Ammon's horn (tissue), 1 donor: ENCODE measurements around the gene BLOC1S5.
"Not testable (repeated sequence)": the region's sequence is repeated elsewhere in the genome, so short reads cannot be mapped to it uniquely, and the experiment has no call there.

Experiments
- DNase-seq: peaks from one replicate; pipeline ENCODE4 v3.0.0-alpha.2; 2016; ENCODE audit warnings: low spot score

The BLOC1S5 gene

DNA sequence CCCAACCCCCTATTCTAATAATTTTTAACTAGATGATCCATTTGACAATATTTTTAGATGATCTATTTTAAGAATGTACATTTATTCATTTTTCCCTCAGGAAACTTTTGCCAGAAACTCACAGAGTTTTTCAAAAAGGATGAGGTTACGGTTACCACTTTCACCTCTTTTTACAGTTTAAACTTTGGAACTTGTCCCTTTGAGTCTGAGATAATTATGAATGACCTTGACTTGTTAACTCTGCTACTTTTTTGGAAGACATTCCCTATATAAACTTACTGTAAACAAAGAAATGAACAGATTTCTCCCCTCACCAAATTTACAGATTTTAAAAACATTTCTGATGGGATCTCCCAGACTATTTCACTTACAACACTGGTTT lies 18.4 kb upstream of the BLOC1S5 start:
- no peak for DNase-seq

DNA sequence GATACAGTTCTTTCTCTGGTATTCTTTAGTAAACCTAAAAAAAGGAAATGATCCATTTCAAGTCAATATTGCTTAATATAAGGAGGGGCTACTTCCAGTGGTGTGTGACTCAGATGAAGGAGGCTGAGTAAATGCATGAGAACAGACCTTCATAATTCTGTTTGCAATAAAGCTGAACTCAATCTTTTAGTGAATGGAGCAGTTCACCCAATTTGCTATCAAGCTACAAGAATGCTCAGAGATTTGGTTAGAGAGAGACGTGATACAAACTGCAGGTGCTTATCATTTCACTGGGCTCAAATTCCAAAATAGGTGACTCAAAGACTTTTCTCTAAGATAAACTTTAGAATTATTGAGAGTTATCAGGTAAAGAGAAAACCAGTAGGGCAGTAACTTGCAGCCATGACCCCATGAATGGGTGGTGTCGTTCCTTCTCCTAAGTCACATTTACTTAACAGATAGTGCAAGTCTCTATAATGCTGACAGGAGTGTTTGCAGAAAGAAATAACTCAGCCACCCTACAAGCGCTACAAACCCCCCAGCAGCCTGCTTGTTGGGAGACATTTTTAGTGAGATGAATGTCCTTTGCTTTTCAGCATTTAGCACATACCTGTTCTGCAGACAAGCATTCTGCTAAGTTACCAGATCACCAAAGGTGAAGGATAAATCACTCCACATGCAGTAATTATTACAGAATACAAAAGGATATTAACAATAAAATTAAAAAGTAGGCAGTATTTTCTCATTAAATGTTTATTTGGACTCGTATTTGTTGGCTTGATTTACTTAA lies 16.4 kb upstream of the BLOC1S5 start:
- no peak for DNase-seq

DNA sequence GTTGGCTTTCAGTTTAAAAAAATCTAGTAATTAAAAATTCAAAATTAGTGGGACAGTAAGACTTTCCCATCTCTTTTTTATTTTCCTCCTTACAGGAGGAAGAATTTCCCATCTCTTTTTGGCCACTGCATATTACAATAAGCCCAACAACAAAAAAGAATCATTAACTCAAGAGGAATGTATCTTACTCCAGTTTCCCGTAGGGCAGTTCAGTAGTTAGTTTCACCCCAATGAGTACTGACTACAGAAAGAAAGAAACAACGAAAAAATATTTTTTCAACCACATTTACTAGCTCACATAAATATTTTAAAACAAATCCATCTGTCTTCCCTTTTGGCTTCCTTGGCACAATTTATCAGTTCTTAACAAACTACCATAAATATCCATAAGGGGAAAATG lies 14.9 kb upstream of the BLOC1S5 start:
- DNase-seq = no peak

DNA sequence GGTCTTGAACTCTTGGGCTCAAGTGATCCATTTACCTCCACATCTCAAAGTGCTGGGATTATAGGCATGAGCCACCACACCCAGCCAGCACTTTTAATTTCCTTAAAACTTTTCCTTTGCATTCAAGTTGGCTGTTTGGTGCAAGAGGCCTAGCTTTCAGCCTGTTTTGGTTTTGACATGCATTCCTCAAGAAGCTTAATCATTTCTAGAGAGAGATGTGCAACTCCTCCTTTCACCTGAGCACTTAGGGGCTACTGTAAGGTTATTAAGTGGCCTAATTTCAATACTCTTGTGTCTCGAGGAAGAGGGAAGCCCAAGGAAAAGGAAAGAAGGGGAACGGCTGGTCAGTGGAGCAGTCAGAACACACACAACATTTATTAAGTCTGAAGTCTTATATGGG lies 13.8 kb upstream of the BLOC1S5 start:
- DNase-seq = no peak

DNA sequence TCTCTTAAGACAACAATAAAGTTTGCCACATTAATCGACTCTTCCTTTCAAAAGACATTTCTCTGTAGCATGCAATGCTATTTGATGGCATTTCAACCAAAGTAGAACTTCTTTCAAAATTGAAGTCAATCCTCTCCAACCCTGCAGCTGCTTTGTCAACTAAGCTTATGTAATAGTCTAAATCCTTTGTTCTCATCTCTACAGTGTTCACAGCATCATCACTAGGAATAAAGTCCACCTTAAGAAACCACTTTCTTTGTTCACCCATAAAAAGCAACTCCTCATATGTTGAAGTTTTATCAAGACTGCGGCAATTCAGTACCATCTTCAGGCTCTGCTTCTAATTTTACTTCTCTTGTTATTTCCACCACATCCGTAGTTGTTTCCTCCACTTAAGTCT lies 11.5 kb upstream of the BLOC1S5 start:
- DNase-seq = no peak

DNA sequence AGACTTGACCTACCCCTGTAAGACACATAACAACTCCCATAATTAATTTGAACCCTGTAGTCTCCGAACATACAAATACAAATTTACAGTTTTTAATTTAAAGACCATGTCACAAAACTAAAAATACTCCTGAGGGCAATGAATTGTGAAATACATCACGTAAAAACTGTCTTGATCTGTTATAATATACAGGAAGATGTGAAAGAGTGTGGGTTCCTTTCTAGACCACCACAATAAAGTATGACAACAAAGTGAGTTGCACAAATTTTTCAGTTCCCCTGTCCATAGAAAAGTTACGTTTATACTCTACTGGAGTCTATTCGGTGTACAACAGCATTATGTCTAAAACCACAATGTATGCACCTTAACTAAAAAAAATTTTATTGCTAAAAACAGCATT lies 11.0 kb upstream of the BLOC1S5 start:
- no peak for DNase-seq

DNA sequence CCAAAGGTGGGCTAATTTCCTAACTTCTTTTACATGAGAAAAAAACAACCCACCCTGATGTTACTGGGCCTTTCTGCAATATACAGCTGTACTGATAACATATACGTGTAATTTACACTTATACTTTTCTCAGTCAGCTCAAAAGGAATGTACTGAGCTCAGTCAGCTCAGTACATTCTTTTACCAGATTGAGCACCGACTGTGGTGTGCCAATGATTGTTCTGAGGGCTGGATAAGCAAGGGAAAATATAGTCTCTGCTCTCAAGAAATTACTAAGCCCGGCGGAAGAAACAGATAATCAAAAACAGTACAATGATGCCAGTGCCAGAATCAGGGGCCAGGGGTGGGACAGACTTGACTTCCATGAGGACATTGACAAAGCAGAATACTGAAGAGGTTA lies 10.0 kb upstream of the BLOC1S5 start:
- no peak for DNase-seq

DNA sequence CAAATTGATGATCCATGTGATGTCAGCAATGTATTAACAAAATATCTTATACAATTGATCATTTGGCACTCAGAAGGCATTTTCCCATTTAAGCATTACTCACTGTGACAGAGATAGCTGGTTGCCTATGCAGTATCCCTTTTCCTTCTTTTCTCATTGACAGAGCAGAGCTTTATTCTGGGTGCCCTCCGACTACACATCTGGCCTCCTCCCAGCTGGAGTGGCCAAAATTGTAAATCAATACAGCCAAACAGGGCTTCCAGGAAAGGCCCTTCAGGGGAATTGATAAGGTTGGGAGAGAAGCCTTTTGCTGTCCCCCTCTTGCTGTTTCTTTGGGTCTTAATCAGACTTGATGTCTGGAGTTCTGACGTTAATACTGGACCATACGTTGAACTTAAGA lies 9.6 kb upstream of the BLOC1S5 start:
- no peak for DNase-seq

DNA sequence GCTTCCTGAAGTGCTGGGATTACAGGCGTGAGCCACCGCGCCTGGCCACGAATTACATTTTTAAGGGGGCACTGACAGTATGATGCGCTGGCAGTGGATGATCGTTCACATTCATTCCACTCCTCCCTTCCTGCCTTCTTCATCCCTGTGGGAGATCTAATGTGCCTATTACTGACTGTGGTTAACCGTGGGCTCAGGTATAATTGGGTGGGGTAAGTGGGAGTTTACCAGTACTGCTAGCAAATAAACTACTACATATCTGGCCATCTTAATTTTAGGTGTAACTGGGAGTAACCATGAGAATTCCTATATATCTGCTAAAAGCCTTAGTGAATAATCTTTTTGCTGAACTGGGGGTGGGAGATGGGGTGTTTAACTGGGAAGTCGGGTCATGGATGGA lies 6.5 kb upstream of the BLOC1S5 start:
- no peak for DNase-seq

DNA sequence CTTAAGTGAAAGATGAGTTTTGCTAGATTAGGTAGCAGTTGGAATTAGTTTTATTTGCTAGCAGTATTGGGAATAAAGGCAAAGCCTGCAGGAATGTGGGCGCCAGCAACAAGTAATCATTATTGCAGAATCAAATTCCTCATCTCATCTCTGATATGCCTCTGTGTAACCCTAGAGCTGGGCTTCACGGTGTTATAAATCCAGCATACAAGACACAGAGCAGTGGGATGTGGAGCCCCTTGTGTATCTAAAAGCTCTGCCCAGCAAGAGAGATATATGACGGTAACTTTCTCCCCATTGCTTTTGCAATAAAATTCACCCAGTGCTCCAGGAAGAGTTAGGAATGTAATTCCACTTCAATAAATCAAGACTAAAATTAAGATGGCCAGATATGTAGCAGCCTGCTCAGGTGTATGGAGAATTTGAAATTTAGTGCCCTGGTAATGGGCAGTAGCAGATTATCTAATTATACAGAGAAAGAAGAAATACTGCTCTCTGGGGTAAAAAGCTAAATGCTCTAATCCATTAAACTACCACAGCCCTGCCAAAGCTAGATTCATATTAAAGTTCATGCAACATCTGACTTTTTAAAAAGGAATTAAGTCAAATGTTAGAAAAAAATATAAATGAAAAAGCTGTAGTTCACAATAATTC lies 5.6 kb upstream of the BLOC1S5 start:
- DNase-seq = no peak

DNA sequence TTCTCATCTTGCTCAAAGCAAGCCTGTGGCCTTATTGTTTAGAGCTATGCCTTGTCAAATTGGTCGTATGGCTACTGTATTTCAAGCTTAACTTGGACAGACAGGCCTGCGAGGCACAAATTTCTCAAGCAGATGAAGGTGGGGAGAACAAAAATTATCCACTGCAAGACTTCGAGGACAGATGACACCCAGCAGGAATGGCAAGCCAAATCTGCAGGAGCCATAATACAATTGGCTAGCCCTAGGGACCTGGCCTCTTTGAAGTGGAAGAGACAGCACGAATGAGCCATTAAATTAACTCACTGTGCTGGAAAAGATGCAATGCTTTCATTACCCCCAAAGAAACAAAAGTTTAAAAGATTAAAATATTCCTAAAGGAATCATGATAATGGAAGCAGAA lies 5.0 kb upstream of the BLOC1S5 start:
- DNase-seq = no peak

DNA sequence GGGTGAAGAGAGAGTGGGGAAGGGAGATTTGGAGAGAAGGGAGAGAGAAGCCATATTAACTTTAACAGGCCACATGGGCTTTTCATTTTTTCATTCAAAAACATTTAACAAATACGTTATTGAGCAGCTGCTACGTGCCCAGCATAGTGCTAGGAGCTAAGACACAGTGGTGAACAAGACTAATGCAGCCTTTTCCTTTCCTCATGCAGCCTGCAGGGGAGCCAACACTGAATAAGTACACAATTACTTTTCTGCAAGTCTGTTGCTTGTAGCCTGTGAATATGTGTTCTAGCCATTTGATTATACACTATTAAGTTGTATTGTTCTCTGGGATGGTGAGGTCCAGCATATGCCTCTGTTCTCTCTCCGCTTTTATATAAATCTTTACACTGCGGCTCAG lies 1.9 kb upstream of the BLOC1S5 start:
- DNase-seq = no peak

DNA sequence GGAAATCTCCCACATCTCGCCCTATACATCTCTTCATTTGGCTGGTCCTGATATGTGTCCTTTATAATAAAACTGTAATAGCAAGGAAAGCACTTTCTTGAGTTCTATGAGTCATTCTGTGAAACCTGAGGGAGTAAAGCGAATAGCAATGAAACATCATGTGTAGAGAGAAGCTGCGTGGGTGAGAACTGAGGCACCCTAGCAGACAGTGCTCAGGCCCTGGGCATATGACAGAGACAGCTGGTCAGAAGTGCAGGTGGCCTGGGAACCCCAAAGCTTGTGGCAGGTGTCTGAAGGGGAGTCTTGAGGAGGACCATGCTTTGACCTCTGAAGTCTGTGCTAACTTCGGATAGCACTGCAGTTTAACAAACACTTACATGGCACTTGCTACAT lies 1.3 kb upstream of the BLOC1S5 start:
- DNase-seq = no peak

DNA sequence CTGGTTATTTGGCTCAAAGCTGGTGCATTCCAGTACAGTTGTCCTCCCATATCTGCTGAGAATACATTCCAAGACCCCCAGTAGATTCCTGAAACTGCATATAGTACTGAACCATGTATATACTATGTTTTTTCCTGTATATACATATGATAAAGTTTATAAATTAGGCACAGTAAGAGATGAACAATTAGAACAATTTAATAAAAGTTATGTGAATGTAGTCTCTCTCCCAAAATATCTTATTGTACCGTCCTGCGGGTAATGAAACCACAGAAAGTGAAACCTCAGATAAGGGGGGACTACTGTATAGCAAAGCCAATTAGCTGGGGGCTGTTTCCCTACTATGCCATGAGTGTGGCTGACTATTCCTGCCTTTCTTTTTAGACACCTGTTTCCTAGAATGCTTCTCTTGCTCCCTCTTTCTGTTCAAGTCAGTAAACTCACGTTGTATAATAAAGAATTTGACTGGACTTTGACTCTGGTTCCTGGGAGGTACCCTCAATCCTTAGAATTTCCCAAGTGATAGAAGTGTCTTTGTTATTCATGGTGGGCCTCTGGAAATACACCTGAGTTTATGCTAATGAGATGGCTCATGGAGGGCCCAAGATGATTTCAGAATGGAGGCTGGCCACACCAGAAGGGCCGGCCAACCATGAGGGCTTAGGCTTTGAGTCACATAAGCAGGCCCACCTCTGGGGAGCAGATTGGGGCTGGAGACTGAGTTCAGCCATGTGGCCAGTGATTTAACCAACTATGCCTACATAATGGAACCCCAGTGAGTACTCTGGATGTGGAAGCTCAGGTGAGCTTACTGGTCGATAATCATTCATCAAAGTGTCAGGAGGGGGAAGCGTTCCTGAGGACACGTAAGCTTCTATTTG lies 689 bp upstream of the BLOC1S5 start:
- DNase-seq = no peak

DNA sequence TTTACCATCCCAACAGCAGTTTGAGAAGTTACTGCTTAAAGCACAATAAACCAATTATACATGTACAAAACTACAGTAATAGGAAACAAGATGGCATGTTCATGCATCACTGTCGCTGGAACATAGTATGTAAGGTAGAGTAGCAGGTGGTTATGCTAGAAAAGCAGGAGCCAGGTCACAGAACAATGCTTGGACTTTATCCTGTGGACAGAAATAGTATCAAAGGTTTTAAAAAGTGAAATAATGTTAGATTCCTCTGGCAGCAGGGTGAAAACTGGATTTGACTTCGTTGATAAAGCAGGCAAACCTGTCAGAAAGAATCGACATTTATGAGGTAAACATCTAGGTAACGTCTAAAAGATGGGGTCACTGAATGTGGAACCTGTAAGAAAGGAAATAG lies 2.5 kb downstream of the BLOC1S5 start:
- DNase-seq = no peak

DNA sequence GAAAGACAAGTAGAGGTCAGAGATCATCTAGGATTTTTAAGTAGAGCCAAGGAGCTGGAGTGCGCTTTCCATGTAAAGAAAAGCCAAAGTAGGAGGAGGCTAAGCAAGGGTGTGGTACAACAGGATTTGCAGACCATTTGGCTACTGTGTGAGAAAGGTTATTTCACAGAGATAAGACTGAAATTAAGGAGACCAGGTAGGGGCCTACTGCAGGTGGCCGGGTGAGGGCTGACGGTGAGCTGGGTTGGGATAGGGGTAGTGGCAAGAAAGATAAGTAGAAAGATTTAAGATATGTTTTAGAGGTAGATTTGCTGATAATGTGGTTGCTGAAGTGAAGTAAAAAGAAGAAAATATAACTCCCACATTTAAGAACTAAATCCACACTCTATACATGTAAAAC lies 3.8 kb downstream of the BLOC1S5 start:
- DNase-seq = no peak

DNA sequence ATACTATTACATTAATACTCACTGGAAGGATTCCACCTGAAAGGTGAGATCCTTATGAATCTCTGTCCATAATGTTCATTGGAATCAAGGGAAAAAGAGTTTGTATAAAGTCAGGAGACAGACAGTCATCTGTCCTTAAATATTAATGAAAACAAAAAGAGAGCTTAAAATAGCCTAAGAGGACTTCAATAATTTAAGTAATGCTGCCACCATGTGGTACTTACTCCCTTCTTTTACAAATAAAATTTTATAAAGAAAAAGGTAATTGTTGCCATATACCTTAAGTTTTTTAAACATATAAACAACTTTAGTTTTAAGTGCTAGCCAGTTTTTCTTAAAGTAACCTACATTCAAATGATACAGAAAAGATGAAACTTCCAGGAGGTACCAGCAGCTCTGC lies 5.1 kb downstream of the BLOC1S5 start:
- DNase-seq = peak; percentile 18

DNA sequence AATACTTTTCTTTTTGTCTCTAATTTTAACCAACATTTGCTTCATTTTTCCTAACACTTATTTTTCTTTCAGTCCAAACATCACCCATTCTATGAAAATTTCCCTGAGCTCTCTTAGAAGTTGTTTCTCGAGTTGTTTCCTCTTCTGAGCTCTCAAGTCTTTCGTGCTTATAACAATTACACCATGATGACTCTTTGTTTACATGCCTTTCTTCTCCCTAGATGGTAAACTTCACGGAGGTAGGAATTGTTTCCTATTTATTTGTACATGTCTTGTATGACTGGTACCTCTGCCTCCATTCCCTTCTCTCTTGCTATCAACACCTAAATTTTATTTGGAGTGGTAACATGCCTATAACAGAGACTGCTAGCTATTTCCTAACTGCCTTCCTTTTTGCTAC lies 6.4 kb downstream of the BLOC1S5 start:
- DNase-seq = no peak

DNA sequence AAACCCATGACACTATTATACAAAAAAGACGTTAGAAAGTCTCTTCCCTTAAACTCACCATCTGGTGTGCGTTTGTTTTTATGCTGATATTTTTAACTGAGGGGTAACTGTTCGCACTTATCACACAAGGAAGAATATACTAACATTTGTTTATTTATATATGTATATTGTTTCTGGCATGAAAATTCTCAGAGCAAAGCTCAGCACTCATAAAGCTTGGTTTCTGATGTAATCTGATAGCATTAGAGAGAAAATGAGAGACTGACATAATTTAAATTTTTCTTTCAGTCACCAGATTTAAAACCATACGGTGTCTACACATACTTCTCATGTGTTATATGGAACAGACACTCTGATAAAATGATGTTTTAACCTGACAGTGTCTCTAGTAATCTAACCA lies 6.9 kb downstream of the BLOC1S5 start:
- no peak for DNase-seq

DNA sequence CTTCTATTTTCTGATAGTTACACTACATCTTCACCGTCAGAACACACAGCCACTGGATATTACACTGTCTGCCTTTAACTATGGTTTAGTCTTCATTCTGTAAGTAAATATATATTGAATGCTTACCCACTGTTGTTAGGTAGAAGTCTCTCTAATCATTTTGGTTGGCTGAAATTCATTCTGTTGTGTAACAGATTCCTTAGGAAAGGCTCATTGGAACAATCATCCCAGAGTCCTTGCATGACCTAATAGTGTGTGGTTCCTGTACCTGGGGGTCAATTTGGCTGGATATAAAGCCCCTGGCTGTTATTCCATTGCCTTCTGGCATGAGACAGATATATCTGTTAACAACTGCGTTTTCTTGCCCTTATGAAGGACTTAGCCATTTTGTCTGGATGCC lies 9.9 kb downstream of the BLOC1S5 start:
- no peak for DNase-seq

DNA sequence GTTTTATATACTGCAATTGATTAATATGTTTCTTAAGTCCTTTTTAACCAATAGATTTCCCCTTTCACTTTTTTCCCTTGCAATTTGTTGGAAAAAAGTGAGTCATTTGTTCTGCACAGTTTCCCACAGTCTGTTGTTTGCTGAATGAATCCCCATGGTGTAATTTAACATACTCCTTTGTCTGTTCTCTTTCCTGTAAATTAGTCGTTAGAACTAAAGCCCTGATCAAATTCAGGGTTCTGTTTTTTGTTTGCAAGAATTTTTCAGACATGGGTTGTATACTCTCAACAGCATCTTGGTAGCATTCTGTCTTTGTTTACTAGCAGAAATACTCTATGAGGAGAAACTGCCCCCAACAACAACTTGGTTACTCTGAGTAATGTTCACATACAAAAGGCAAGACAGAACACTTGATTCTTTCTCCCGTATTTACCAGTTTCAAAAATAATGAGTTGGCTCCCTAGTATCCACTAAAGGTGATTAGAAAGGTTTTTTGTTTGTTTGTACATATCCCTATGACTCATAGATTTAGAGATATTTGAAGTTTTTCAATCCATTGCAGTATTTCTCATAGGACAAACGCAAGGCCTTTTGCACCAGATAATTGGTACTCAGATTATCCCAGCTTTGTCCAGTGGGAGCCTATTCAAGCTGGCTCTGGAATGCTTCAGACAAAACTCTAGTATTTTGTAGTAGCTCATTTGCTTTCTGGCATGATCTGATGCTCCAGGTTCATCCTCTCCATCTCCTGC lies 16.5 kb downstream of the BLOC1S5 start:
- no peak for DNase-seq

DNA sequence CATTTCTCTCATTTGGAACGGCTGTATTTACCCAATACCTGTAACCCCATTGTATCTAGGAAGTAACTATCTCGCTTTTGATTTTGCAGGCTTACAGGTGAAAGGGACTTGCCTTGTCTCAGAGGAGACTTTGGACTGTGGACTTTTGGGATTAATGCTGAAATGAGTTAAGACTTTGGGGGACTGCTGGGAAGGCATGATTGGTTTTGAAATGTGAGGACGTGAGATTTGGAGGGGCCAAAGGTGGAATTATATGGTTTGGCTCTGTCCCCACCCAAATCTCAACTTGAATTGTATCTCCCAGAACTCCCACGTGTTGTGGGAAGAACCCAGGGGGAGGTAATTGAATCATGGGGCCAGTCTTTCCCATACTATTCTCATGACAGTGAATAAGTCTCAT lies 18.4 kb downstream of the BLOC1S5 start:
- not testable (repeated sequence) for DNase-seq
